Bronchial epithelial cell (primary cell): Measurements from ENCODE around the gene INPP4A. TPM values are rescaled to one million over a fixed set of nuclear protein-coding genes. Genes with fewer than 3 reads are reported as not detected.

Source experiments
- DNase-seq: peaks from one replicate; pipeline ENCODE4 v3.0.0-alpha.2; 2010; ENCODE audit warnings: low read depth
- FAIRE-seq: peaks from 2 replicates; lab custom pipeline; 2011; peaks lifted over from hg19 to GRCh38; lab: Jason Lieb, UNC
- H3K27me3 ChIP-seq: 2 replicates; pipeline ENCODE4 v1.5.1; 2011; ENCODE audit warnings: low read length; ENCODE audit not compliant: control insufficient read depth, insufficient read depth
- H3K36me3 ChIP-seq: 2 replicates; pipeline ENCODE4 v1.5.1; 2011; ENCODE audit warnings: low read length; ENCODE audit not compliant: control insufficient read depth, insufficient read depth
- H3K4me3 ChIP-seq: 2 replicates; pipeline ENCODE4 v1.5.1; 2011; ENCODE audit warnings: mild to moderate bottlenecking, low read depth, low read length, control low read depth
- CTCF ChIP-seq: IDR thresholded peaks from 2 replicates; pipeline ENCODE4 v1.5.1; 2011; ENCODE audit warnings: mild to moderate bottlenecking, moderate library complexity, low read length, control low read depth, inconsistent platforms; ENCODE audit not compliant: insufficient read depth, severe bottlenecking
- total RNA-seq: library from RNA; depleted of rRNA; stranded (reverse); fragments of >200 nt; gene quantifications from 2 replicates; pipeline ENCODE4 v1.2.1, GENCODE V29; 2014

INPP4A gene
- total RNA-seq, 1 donor from 2014 or later = 18.2 TPM

DNA sequence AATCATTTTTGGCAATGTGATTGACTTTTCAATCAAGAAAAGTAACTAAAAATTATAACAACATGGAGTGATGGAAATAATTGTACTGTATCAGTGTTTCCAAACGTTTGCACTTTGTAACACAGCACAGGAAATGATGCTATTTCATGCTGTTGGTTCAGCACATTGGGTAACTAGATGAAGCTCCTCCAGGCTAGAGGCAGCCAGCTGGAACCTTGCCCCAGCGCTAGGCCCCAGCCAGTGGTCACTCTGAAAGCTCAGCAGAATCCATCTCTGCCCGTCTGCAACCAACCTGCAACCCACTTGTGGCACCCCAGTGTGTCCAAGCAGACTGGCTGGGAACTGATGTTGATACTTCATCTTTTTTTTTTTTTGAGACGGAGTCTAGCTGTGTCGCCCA lies 179.0 kb downstream of the INPP4A start:
- no peaks in the 10 kb centered on the region for H3K36me3 ChIP-seq
- no peak overlapping the region for H3K4me3 ChIP-seq
- no peaks in the 10 kb centered on the region for H3K27me3 ChIP-seq
- FAIRE-seq (no peak), DNase-seq (no peak)
- TF ChIP-seq CTCF = no peak

- no peaks in the 10 kb centered on the region for H3K27me3 ChIP-seq
- DNase-seq (no peak), FAIRE-seq (no peak)
- no peak for TF ChIP-seq CTCF
- H3K4me3 ChIP-seq = no peak overlapping the region
- no peaks in the 10 kb centered on the region for H3K36me3 ChIP-seq
These were observed 187.7 kb downstream of the INPP4A start for GRCh38 chr2:98632351-98632750.

DNA sequence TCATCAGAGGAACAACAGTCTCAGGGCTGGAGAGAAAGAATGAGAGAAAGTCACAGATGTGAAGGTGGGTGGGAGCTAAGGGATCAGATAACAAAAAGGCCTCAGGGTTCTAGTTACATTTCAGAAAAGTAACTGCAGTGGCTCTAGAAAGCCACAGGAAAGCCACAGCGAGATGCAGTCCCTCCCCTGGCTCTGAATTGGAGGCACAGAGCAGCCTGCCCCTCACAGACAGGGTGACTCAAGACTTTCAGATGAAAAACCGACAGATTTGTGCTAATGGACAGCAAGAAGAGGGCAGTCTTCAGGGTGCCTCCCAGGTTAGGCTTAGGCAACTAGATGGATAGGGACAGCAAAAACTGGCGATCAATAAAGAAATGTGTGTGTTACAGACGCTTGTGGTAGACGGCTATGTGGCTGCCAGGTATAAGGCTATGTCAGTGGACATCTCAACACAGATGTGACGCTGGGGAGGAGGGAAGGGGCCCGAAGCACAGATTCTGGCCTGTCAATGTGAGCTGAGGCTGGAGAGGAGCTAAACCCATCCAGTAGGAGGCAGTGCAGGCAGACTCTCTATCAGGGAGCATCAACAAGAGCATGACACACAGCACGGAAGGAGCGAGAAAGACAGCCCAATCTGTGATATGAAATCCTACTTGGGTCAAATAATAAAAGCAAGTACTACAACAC lies 189.9 kb downstream of the INPP4A start:
- H3K4me3 ChIP-seq = no peak overlapping the region
- H3K27me3 ChIP-seq = no peaks in the 10 kb centered on the region
- no peak for FAIRE-seq
- no peaks in the 10 kb centered on the region for H3K36me3 ChIP-seq
- peak; percentile 30 for TF ChIP-seq CTCF
- DNase-seq = peak; percentile 12

DNA sequence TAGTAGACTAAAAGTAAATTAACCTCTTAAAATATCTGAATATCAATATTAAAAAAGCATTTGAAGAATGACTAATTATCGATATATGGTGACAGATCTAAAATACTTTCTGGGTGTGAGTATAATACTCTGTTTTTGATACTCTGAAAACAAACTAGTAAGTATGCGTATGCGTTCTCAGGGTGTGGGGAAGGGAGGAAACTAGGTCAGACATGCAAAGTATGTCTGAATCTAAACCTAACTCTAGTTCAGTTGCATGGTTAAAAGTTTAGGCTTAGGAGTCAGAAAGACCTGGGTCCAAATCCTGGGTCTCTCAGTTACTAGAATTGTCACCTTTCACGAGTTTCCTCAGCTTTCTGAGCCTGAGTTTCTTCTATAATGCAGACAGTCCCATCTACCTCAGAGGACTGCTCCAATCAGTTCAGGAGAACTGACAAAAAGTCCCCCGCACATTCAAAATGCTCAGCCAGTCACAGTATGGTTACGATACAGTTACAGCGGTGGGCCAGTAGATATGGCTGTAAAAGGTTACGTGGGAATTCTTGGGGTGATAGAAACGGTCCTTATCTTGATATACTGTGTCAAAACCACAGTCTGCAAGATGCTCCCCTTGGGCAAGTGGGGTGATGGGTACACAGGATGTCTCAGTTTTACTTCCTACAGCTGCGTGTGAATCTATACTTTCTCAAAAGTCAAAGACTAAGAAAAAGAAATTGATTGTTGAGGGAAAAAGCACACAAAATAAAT lies 192.9 kb downstream of the INPP4A start:
- no peak for TF ChIP-seq CTCF
- Histone ChIP-seq H3K36me3 (no peaks in the 10 kb centered on the region), H3K4me3 (no peak overlapping the region), H3K27me3 (no peaks in the 10 kb centered on the region)
- DNase-seq (no peak), FAIRE-seq (no peak)

DNA sequence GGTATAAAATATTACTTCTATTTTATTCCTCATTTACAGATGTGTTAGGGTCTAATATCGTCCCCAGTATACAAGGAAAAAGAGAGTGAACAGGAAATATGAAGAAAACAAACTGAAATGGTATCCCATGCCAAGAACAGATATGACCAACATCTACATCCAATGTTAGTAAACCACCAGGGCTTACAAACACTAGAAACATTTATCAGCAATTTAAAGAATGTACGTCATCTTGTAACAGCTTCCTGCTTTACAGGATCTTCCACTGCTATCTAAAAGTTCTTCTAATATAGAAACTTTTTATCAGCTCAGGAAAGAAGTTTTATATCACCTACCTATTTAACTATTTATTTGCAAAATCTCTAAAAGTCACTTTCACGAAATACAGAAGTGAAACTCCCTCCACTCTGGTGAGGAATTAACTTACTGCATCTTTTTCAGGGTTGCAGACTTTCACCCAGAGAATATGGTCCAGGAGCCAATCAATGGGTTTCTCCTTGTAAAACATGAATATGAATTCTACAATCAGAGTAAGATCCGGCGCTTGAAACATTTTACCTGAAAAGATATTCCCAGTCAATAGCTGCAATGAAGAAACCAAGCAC lies 198.9 kb downstream of the INPP4A start:
- TF ChIP-seq CTCF = no peak
- no peaks in the 10 kb centered on the region for H3K27me3 ChIP-seq
- DNase-seq (no peak), FAIRE-seq (no peak)
- no peak overlapping the region for H3K4me3 ChIP-seq
- H3K36me3 ChIP-seq = no peaks in the 10 kb centered on the region

Other genes with a start within 250 kb of the INPP4A start
- gene CNGA3, start 98.4 kb upstream of the INPP4A start, total RNA-seq = under 0.01 TPM in 1 of 2 replicates, not detected in the other
- gene COA5, start 163.7 kb downstream of the INPP4A start, total RNA-seq = 12.9 and 27.0 TPM in 2 replicates
- 52.9 and 54.5 TPM in 2 replicates for gene UNC50, start 163.7 kb downstream of the INPP4A start, total RNA-seq